ENCODE measurements around the gene MRPS24. TPM values are rescaled to one million over a fixed set of nuclear protein-coding genes. Genes with fewer than 3 reads are reported as not detected.

Gene MRPS24
- total RNA-seq, 4 donors from 2014 or later, result 64.2 to 147 (median 81.5) TPM

GRCh38 chr7:43895847-43896415 lies 26.6 kb upstream of the MRPS24 start:
- Histone ChIP-seq H3K4me3 (no peak overlapping the region), H3K9me3 (no peaks in the 10 kb centered on the region), H3K36me3 (peaks cover 0 to 6% of the 10 kb centered on the region in 2 donors), H3K27me3 (no peaks in the 10 kb centered on the region), H3K27ac (no peak overlapping the region), H3K4me1 (peaks cover 0 to 34% (median 5%) of the 10 kb centered on the region in 3 donors)
- TF ChIP-seq CTCF (IDR thresholded peaks at IDR 0.05) (no peak), POLR2A (IDR thresholded peaks at IDR 0.05) (no peak)
- WGBS, 2 donors (ENCODE audit: low coverage in 1 of 2), result 90% methylated on average over 6 of the region's 8 CpGs; no CpG with 5 or more reads in 1 of the 2 donors
- no peak for ATAC-seq

GRCh38 chr7:43891069-43891955 lies 22.0 kb upstream of the MRPS24 start:
- Histone ChIP-seq H3K9me3 (no peaks in the 10 kb centered on the region), H3K4me1 (peaks cover 0 to 33% (median 13%) of the 10 kb centered on the region in 3 donors), H3K27me3 (no peaks in the 10 kb centered on the region), H3K36me3 (peaks cover 0 to 18% of the 10 kb centered on the region in 2 donors), H3K4me3 (no peak overlapping the region), H3K27ac (no peak overlapping the region)
- WGBS, 2 donors (ENCODE audit: low coverage in 1 of 2), result 82 to 89% methylated on average over 9 to 10 of the region's 12 CpGs
- TF ChIP-seq POLR2A (IDR thresholded peaks at IDR 0.05), result no peak
- TF ChIP-seq POLR2AphosphoS5 (IDR thresholded peaks at IDR 0.05), result no peak
- TF ChIP-seq EP300 (IDR thresholded peaks at IDR 0.05), result no peak
- TF ChIP-seq CTCF (IDR thresholded peaks at IDR 0.05), result no peak
- ATAC-seq, result no peak

GRCh38 chr7:43890468-43890867 lies 21.2 kb upstream of the MRPS24 start:
- Histone ChIP-seq H3K27me3 (no peaks in the 10 kb centered on the region), H3K4me3 (no peak overlapping the region), H3K36me3 (peaks cover 0 to 22% of the 10 kb centered on the region in 2 donors), H3K9me3 (no peaks in the 10 kb centered on the region), H3K4me1 (peaks cover 0 to 33% (median 13%) of the 10 kb centered on the region in 3 donors), H3K27ac (no peak overlapping the region)
- no peak for ATAC-seq
- TF ChIP-seq EP300 (IDR thresholded peaks at IDR 0.05), result no peak
- TF ChIP-seq CTCF (IDR thresholded peaks at IDR 0.05), result no peak
- no peak for TF ChIP-seq POLR2A (IDR thresholded peaks at IDR 0.05)
- no peak for TF ChIP-seq POLR2AphosphoS5 (IDR thresholded peaks at IDR 0.05)
- 94 to 100% methylated on average over 3 to 5 of the region's 6 CpGs for WGBS, 2 donors (ENCODE audit: low coverage in 1 of 2)

GRCh38 chr7:43888993-43889945 lies 20.0 kb upstream of the MRPS24 start:
- Histone ChIP-seq H3K27me3 (no peaks in the 10 kb centered on the region), H3K9me3 (no peaks in the 10 kb centered on the region), H3K4me1 (peaks cover 0 to 33% (median 13%) of the 10 kb centered on the region in 3 donors), H3K36me3 (peaks cover 0 to 32% of the 10 kb centered on the region in 2 donors), H3K27ac (no peak overlapping the region), H3K4me3 (no peak overlapping the region)
- 75 to 86% methylated on average over 5 to 7 of the region's 7 CpGs for WGBS, 2 donors (ENCODE audit: low coverage in 1 of 2)
- no peak for TF ChIP-seq POLR2A (IDR thresholded peaks at IDR 0.05)
- TF ChIP-seq EP300 (IDR thresholded peaks at IDR 0.05), result no peak
- no peak for ATAC-seq

- peaks cover 0 to 71% of the 10 kb centered on the region in 2 donors for H3K36me3 ChIP-seq
Observed at GRCh38 chr7:43884617-43885016, 15.3 kb upstream of the MRPS24 start.

More at GRCh38 chr7:43884617-43885016, 15.3 kb upstream of the MRPS24 start:
- H3K27ac ChIP-seq, result no peak overlapping the region
- ATAC-seq, result no peak
- no peaks in the 10 kb centered on the region for H3K27me3 ChIP-seq
- 59 to 88% methylated on average over 1 to 4 of the region's 4 CpGs for WGBS, 2 donors (ENCODE audit: low coverage in 1 of 2)
- no peak overlapping the region for H3K4me3 ChIP-seq
- TF ChIP-seq EP300 (IDR thresholded peaks at IDR 0.05) (no peak), POLR2AphosphoS5 (IDR thresholded peaks at IDR 0.05) (no peak), POLR2A (IDR thresholded peaks at IDR 0.05) (no peak), CTCF (IDR thresholded peaks at IDR 0.05) (no peak)
- peaks cover 0 to 16% (median 5%) of the 10 kb centered on the region in 3 donors for H3K4me1 ChIP-seq
- H3K9me3 ChIP-seq, result no peaks in the 10 kb centered on the region

All from gastroesophageal sphincter (tissue), 4 donors.